Measurements from ENCODE around the gene AUP1. TPM values are rescaled to one million over a fixed set of nuclear protein-coding genes. Genes with fewer than 3 reads are reported as not detected.

AUP1 gene
- polyA plus RNA-seq, 1 donor from 2014 or later: 153 TPM

DNA sequence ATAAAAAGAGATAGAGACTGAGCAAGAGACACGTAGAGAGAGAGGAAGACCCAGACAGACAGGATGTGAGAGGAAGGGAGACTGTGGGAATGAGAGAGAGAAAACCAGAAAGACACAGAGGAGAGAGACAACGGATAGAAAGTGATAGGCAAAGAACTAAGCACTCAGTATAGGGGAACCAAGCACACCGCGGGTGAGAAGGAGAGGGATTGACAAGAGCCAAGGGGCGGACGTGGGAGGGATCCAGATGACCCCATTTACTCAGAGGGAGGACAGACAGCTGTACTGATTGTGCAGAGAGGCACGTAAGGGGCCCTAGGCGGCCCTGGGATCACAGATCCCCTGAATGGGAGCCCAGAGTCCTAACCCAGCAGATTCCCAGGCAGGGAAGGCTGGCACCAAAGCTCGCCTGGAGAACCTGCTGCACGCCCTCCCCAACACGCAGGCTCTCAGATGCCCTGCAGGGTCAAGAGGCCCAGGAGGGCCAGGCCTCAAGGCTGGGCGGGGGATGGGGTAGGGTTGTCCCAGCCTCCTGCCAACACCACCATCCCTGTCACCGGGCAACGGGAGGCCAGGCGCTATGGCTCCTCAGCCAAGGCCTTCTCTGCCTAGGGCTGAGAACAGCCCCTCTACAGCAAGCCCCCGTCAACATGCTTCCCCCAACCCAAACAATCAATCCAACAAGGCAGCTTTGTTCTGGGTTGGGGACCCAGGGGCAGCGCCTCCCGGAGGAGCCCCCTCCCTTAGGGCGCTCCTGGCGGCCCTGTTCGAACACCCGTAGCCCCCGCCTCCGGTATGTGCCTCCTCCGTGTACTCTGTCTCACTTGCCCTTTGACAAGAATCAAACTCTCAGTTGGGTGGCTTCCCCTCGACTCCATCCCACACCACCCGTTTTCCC, 23.7 kb upstream of the AUP1 start:
- peaks cover 47% of the 10 kb centered on the region for H3K27me3 ChIP-seq (ENCODE audit: insufficient read depth, low read depth, low read length)
- H3K79me2 ChIP-seq (replicated peaks; ENCODE audit: insufficient read depth, low read length): no peaks in the 10 kb centered on the region

DNA sequence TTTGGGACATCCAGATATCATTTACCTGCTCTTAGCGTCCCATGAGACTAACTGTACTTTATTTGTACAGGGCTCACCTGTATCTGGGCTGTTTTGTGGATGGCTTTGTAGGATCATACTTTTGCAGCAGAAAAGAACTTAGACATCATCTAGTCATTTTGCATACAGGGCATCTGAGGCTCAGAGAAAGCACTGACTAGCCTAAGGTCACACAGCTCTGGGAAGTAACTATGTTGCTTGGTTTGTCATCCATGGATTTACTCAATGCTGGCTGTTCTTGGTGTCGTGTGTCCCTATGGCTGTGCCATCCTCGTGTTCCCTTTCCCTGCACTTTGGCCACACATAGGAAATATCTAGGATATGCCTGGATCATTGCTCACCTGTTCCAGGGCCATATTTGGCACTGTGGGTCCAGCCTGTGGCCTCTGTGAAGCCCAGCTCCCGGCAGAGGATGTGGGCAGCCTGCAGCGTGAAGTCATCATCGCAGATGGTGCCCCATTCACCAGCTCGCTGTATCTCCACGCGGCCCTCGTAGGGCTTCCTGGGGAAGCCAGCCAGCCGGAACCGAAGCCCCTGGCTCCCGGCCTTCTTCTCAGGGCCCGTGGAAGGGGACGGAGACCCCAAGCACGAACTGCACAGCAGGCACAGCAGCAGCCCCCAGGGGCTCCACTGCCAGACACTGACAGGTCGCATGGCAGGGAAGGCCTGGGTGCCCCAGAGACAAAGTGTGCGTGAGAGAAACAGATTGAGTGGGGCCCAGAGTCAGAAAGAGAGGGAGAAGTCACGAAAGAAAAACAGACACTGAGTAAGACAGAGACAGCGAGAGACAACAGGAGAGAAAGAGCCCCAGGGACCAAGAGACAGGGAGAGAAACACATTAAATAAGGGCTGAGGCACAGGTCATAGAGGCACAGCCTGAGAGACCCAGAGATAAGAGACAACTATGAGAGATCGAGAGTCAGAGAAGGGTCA, 22.7 kb upstream of the AUP1 start:
- Histone ChIP-seq H3F3A (ENCODE audit: insufficient read depth, low read length, poor library complexity, severe bottlenecking) (no peaks in the 10 kb centered on the region), H3K9me2 (ENCODE audit: insufficient read depth, low read length) (no peaks in the 10 kb centered on the region), H3K9ac (ENCODE audit: low read length) (no peak overlapping the region), H3K9me3 (ENCODE audit: low read length) (no peaks in the 10 kb centered on the region), H3K27me3 (ENCODE audit: insufficient read depth, low read depth, low read length) (peaks cover 52% of the 10 kb centered on the region), H3K4me3 (ENCODE audit: low read length) (peak overlapping the region; percentile 81), H4K20me1 (ENCODE audit: insufficient read depth) (no peaks in the 10 kb centered on the region), H3K36me3 (ENCODE audit: insufficient read depth, low read length) (no peaks in the 10 kb centered on the region), H3K4me2 (ENCODE audit: low read length) (peak overlapping the region; percentile 48), H2AFZ (ENCODE audit: low read depth, low read length) (no peak overlapping the region), H3K79me2 (replicated peaks; ENCODE audit: insufficient read depth, low read length) (no peaks in the 10 kb centered on the region), H3K27ac (ENCODE audit: low read length) (no peak overlapping the region)
- TF ChIP-seq POLR2AphosphoS5 (IDR thresholded peaks at IDR 0.05) (no peak), EZH2 (IDR thresholded peaks at IDR 0.05; ENCODE audit: borderline replicate concordance, insufficient read depth, low read length, poor library complexity, severe bottlenecking) (no peak), SMC3 (conservative IDR thresholded peaks at IDR 0.05; ENCODE audit: poor library complexity) (no peak), MXI1 (conservative IDR thresholded peaks at IDR 0.05; ENCODE audit: poor library complexity, severe bottlenecking) (no peak), RAD21 (conservative IDR thresholded peaks at IDR 0.05) (no peak), TAF1 (IDR thresholded peaks at IDR 0.05; ENCODE audit: low read depth) (no peak), EP300 (conservative IDR thresholded peaks at IDR 0.05; ENCODE audit: poor library complexity, severe bottlenecking) (no peak)
- TF ChIP-seq, protein P1, sequence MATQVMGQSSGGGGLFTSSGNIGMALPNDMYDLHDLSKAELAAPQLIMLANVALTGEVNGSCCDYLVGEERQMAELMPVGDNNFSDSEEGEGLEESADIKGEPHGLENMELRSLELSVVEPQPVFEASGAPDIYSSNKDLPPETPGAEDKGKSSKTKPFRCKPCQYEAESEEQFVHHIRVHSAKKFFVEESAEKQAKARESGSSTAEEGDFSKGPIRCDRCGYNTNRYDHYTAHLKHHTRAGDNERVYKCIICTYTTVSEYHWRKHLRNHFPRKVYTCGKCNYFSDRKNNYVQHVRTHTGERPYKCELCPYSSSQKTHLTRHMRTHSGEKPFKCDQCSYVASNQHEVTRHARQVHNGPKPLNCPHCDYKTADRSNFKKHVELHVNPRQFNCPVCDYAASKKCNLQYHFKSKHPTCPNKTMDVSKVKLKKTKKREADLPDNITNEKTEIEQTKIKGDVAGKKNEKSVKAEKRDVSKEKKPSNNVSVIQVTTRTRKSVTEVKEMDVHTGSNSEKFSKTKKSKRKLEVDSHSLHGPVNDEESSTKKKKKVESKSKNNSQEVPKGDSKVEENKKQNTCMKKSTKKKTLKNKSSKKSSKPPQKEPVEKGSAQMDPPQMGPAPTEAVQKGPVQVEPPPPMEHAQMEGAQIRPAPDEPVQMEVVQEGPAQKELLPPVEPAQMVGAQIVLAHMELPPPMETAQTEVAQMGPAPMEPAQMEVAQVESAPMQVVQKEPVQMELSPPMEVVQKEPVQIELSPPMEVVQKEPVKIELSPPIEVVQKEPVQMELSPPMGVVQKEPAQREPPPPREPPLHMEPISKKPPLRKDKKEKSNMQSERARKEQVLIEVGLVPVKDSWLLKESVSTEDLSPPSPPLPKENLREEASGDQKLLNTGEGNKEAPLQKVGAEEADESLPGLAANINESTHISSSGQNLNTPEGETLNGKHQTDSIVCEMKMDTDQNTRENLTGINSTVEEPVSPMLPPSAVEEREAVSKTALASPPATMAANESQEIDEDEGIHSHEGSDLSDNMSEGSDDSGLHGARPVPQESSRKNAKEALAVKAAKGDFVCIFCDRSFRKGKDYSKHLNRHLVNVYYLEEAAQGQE (IDR thresholded peaks at IDR 0.05; ENCODE audit: borderline replicate concordance): no peak

More for the DNA sequence above, 23.7 kb upstream of the AUP1 start:
- peak overlapping the region; percentile 72 for H3K9ac ChIP-seq (ENCODE audit: low read length)
- peak overlapping the region; percentile 39 for H3K27ac ChIP-seq (ENCODE audit: low read length)
- peak overlapping the region; percentile 79 for H2AFZ ChIP-seq (ENCODE audit: low read depth, low read length)
- peak overlapping the region; percentile 48 for H3K4me2 ChIP-seq (ENCODE audit: low read length)
- H3K9me2 ChIP-seq (ENCODE audit: insufficient read depth, low read length): no peaks in the 10 kb centered on the region
- H3K9me3 ChIP-seq (ENCODE audit: low read length): no peaks in the 10 kb centered on the region
- no peaks in the 10 kb centered on the region for H3K36me3 ChIP-seq (ENCODE audit: insufficient read depth, low read length)
- no peaks in the 10 kb centered on the region for H3F3A ChIP-seq (ENCODE audit: insufficient read depth, low read length, poor library complexity, severe bottlenecking)
- no peaks in the 10 kb centered on the region for H4K20me1 ChIP-seq (ENCODE audit: insufficient read depth)
- H3K4me3 ChIP-seq (ENCODE audit: low read length): peak overlapping the region; percentile 81
- TF ChIP-seq SMC3 (conservative IDR thresholded peaks at IDR 0.05; ENCODE audit: poor library complexity) (no peak), MXI1 (conservative IDR thresholded peaks at IDR 0.05; ENCODE audit: poor library complexity, severe bottlenecking) (no peak), TAF1 (IDR thresholded peaks at IDR 0.05; ENCODE audit: low read depth) (no peak), EZH2 (IDR thresholded peaks at IDR 0.05; ENCODE audit: borderline replicate concordance, insufficient read depth, low read length, poor library complexity, severe bottlenecking) (no peak), RAD21 (conservative IDR thresholded peaks at IDR 0.05) (no peak), EP300 (conservative IDR thresholded peaks at IDR 0.05; ENCODE audit: poor library complexity, severe bottlenecking) (no peak), POLR2AphosphoS5 (IDR thresholded peaks at IDR 0.05) (no peak)
- TF ChIP-seq, protein P2, sequence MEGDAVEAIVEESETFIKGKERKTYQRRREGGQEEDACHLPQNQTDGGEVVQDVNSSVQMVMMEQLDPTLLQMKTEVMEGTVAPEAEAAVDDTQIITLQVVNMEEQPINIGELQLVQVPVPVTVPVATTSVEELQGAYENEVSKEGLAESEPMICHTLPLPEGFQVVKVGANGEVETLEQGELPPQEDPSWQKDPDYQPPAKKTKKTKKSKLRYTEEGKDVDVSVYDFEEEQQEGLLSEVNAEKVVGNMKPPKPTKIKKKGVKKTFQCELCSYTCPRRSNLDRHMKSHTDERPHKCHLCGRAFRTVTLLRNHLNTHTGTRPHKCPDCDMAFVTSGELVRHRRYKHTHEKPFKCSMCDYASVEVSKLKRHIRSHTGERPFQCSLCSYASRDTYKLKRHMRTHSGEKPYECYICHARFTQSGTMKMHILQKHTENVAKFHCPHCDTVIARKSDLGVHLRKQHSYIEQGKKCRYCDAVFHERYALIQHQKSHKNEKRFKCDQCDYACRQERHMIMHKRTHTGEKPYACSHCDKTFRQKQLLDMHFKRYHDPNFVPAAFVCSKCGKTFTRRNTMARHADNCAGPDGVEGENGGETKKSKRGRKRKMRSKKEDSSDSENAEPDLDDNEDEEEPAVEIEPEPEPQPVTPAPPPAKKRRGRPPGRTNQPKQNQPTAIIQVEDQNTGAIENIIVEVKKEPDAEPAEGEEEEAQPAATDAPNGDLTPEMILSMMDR (IDR thresholded peaks at IDR 0.05; ENCODE audit: poor library complexity, severe bottlenecking): no peak
- TF ChIP-seq, protein P1 (IDR thresholded peaks at IDR 0.05; ENCODE audit: borderline replicate concordance): no peak
